Transverse colon (tissue), 4 donors: ENCODE results near the gene SMARCD1. TPM values are rescaled to one million over a fixed set of nuclear protein-coding genes. Genes with fewer than 3 reads are reported as not detected.

ENCODE experiments used
- DNase-seq: peaks from one replicate; pipeline ENCODE4 v3.0.0-alpha.2; 2019
- H3K27ac ChIP-seq, 4 donors: fragments of 200-600 bp; sonication (generic); 2 replicates each; pipeline ENCODE4 v1.5.1; 2016 to 2018; ENCODE audit warnings: inconsistent platforms in 4 of 4
- H3K27me3 ChIP-seq: fragments of 200-600 bp; sonication (generic); 2 replicates; pipeline ENCODE4 v1.5.1; 2017; ENCODE audit warnings: inconsistent platforms
- H3K36me3 ChIP-seq, 4 donors: fragments of 200-600 bp; sonication (generic); 2 replicates each; pipeline ENCODE4 v1.5.1; 2017 to 2019; ENCODE audit warnings: inconsistent platforms in 4 of 4
- H3K4me1 ChIP-seq, 4 donors: fragments of 200-600 bp; sonication (generic); 2 replicates each; pipeline ENCODE4 v1.5.1; 2017 to 2020; ENCODE audit warnings: inconsistent platforms in 4 of 4
- H3K4me3 ChIP-seq, 4 donors: fragments of 200-600 bp; sonication (generic); 1 replicate in 1 of 4; 2 replicates in 3 of 4; pipeline versions ENCODE4 v1.5.1 to v1.6.1; 2017 to 2019; ENCODE audit warnings: inconsistent platforms in 4 of 4
- H3K9me3 ChIP-seq, 2 donors: fragments of 200-600 bp; sonication (generic); 2 replicates each; pipeline ENCODE4 v1.5.1; 2017 to 2019; ENCODE audit warnings: inconsistent platforms in 2 of 2
- EP300 ChIP-seq: sonication (generic); formaldehyde crosslinking; IDR thresholded peaks from one replicate; pipeline ENCODE4 v1.6.1; 2017; ENCODE audit warnings: antibody characterized with exemption, low read depth
- POLR2A ChIP-seq: fragments of 450-650 bp; IDR thresholded peaks from one replicate; pipeline ENCODE4 v1.6.1; 2016; ENCODE audit warnings: antibody characterized with exemption, mild to moderate bottlenecking, moderate library complexity
- POLR2AphosphoS5 ChIP-seq, 3 donors: sonication (generic); formaldehyde crosslinking; IDR thresholded peaks; one replicate each; pipeline ENCODE4 v1.6.1; 2016; ENCODE audit warnings: antibody characterized with exemption in 3 of 3
- WGBS, 2 donors: methylation state at CpG; one replicate each; pipeline ENCODE4 v1.1.5; 2018; ENCODE audit warnings: low coverage in 1 of 2; 5-methylcytosine and 5-hydroxymethylcytosine counted together
- in situ Hi-C, 4 donors: fragments of 200-750 bp; cut with MboI; loops; one replicate each; pipeline versions ENCODE4 v1.15.0 to v1.15.1; 2017; ENCODE audit warnings: low sequenced_read_pairs in 3 of 4, low pct_ligation_motif_present in 1 of 4, low pct_unique_long_range_greater_than_20kb in 1 of 4
- intact Hi-C: fragments of 100-400 bp; cut with DNase I; formaldehyde crosslinking; loops from one replicate; pipeline ENCODE4 v1.15.1; 2023; ENCODE audit warnings: low total_unique reads
- total RNA-seq, 4 donors: library from RNA; depleted of rRNA; stranded (reverse); fragments of >200 nt; gene quantifications; one replicate each; pipeline ENCODE4 v1.1.0, GENCODE V29; 2016
- TF ChIP-seq, protein P1 (sequence below), 5 experiments: fragments of 200-600 bp in 3 of 5; fragments of 450-650 bp in 2 of 5; sonication (generic) in 3 of 5; IDR thresholded peaks; 1 replicate in 2 of 5; 2 replicates in 3 of 5; pipeline ENCODE4 v1.5.1; 2016 to 2017; ENCODE audit warnings: antibody characterized with exemption in 5 of 5, inconsistent platforms in 3 of 5, mild to moderate bottlenecking in 2 of 5, moderate library complexity in 1 of 5

The SMARCD1 gene
- total RNA-seq, 4 donors from 2014 or later, result 23.7 to 52.4 (median 40.4) TPM

DNA sequence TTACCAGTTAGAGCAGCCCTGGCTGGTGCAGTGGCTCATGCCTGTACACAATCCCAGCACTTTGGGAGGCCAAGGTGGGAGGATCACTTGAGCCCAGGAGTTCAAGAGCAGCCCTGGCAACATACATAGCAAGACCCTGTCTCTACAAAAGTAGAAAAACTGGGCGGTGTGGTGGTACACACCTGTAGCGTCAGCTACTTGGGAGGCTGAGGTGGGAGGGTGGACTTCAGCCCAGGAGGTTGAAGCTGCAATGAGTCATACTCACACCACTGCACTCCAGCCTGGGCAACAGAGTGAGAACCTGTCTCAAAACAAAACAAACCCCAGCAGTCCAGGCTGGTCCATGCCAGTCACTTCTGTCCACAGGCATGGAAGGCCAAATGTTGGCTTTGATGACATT, 34.2 kb downstream of the SMARCD1 start:
- H3K36me3 ChIP-seq, result peaks cover 0 to 25% (median 7%) of the 10 kb centered on the region in 4 donors
- no peaks in the 10 kb centered on the region for H3K9me3 ChIP-seq
- H3K27ac ChIP-seq, result no peak overlapping the region
- in situ Hi-C loops (loop anchor here in 1 of 4 donors (10.0 kb wide), 1 partner anchor 45 kb away; the partner anchor contains the start of gene CERS5), intact Hi-C loops (no loop called here)
- 94% methylated on average over 2 of the region's 2 CpGs; no CpG with 5 or more reads in 1 of the 2 donors for WGBS, 2 donors
- DNase-seq, result no peak
- H3K4me3 ChIP-seq, result no peak overlapping the region
- peaks cover 7 to 50% (median 15%) of the 10 kb centered on the region in 4 donors for H3K4me1 ChIP-seq
- no peaks in the 10 kb centered on the region for H3K27me3 ChIP-seq
- no peak for TF ChIP-seq POLR2A
- no peak for TF ChIP-seq EP300
- no peak for TF ChIP-seq POLR2AphosphoS5 (IDR thresholded peaks at IDR 0.05)
- TF ChIP-seq, protein P1, sequence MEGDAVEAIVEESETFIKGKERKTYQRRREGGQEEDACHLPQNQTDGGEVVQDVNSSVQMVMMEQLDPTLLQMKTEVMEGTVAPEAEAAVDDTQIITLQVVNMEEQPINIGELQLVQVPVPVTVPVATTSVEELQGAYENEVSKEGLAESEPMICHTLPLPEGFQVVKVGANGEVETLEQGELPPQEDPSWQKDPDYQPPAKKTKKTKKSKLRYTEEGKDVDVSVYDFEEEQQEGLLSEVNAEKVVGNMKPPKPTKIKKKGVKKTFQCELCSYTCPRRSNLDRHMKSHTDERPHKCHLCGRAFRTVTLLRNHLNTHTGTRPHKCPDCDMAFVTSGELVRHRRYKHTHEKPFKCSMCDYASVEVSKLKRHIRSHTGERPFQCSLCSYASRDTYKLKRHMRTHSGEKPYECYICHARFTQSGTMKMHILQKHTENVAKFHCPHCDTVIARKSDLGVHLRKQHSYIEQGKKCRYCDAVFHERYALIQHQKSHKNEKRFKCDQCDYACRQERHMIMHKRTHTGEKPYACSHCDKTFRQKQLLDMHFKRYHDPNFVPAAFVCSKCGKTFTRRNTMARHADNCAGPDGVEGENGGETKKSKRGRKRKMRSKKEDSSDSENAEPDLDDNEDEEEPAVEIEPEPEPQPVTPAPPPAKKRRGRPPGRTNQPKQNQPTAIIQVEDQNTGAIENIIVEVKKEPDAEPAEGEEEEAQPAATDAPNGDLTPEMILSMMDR (IDR thresholded peaks at IDR 0.05), result no peak

DNA sequence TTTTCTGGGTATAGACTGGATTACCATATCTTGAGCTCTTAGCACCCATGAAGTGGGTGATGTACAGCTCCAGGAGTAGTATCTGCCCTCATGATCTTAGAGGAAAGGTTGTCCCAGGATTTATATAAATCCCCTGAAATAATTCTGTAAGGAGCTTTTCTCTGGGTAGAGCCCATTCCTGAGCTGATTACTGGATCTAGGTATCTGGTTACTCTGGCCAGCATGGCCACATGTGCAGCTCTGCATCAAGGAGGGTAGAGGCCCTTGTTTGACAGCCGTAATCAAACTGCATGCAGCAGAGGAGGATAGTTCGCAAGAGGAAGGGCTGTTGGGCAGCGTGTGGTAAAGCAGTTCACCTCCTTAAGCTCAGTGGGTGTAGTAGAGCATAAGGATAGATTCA, 35.4 kb downstream of the SMARCD1 start:
- WGBS, 2 donors, result 87 to 93% methylated on average over 2 to 3 of the region's 3 CpGs
- Histone ChIP-seq H3K27ac (no peak overlapping the region), H3K27me3 (no peaks in the 10 kb centered on the region), H3K36me3 (peaks cover 0 to 25% (median 7%) of the 10 kb centered on the region in 4 donors), H3K9me3 (no peaks in the 10 kb centered on the region), H3K4me1 (peaks cover 6 to 48% (median 14%) of the 10 kb centered on the region in 4 donors), H3K4me3 (no peak overlapping the region)
- TF ChIP-seq POLR2AphosphoS5 (IDR thresholded peaks at IDR 0.05), result no peak
- TF ChIP-seq, protein P1 (IDR thresholded peaks at IDR 0.05), result no peak
- no peak for TF ChIP-seq POLR2A
- TF ChIP-seq EP300, result no peak
- intact Hi-C loops, result no loop called here
- no peak for DNase-seq
- in situ Hi-C loops, result no loop called here

DNA sequence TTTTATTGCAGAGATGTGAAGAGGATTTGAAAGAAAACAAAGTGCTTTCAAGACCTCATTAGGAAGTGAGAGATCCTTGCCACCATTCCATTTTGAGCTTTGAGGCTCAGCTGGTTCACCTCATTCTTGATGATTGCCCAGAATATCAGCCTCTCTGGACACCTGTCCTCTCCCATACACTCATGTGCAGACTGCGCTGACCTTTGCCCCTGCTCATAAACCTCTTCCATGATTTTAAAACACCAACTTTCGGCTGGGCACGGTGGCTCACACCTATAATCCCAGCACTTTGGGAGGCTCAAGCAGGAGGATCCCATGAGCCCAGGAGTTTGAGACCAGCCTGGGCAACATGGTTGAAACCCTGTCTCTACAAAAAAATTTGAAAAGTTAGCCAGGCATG, 35.8 kb downstream of the SMARCD1 start:
- Histone ChIP-seq H3K4me3 (no peak overlapping the region), H3K27me3 (no peaks in the 10 kb centered on the region), H3K27ac (peak overlapping the region; percentile 5 to 43 (median 24)), H3K36me3 (peaks cover 0 to 25% (median 7%) of the 10 kb centered on the region in 4 donors), H3K4me1 (peaks cover 6 to 48% (median 14%) of the 10 kb centered on the region in 4 donors), H3K9me3 (no peaks in the 10 kb centered on the region)
- 50% methylated on average over 3 of the region's 3 CpGs; no CpG with 5 or more reads in 1 of the 2 donors for WGBS, 2 donors
- DNase-seq, result no peak
- TF ChIP-seq POLR2AphosphoS5 (IDR thresholded peaks at IDR 0.05) (no peak), POLR2A (no peak), EP300 (no peak)
- TF ChIP-seq, protein P1 (IDR thresholded peaks at IDR 0.05), result no peak
- intact Hi-C loops (no loop called here), in situ Hi-C loops (no loop called here)

DNA sequence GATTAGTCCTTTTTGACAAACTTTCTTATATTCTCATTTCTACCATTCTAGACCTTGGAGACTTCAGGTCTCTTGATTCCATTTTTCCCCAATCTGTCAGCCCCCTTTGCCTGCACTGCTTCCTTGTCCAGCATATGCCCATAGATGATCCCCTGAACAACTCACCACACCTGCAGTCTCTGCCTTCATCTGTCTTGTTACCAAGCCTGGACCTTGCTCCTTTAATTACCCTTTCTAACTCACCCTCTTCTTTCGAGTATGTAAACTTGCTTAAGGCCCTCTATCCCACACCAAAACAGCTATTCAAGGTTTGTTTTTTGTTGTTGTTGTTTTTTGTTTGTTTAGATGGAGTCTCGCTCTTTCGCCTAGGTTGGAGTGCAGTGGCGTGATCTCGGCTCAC, 36.5 kb downstream of the SMARCD1 start:
- Histone ChIP-seq H3K4me3 (no peak overlapping the region), H3K4me1 (peaks cover 6 to 46% (median 14%) of the 10 kb centered on the region in 4 donors), H3K36me3 (peaks cover 0 to 25% (median 7%) of the 10 kb centered on the region in 4 donors), H3K27ac (peak overlapping the region; percentile 5 to 43 (median 24)), H3K27me3 (no peaks in the 10 kb centered on the region), H3K9me3 (no peaks in the 10 kb centered on the region)
- in situ Hi-C loops, result no loop called here
- TF ChIP-seq, protein P1 (IDR thresholded peaks at IDR 0.05), result no peak
- TF ChIP-seq POLR2A (no peak), POLR2AphosphoS5 (IDR thresholded peaks at IDR 0.05) (no peak), EP300 (no peak)
- no peak for DNase-seq
- intact Hi-C loops, result no loop called here
- WGBS, 2 donors, result 67 to 81% methylated on average over 4 to 5 of the region's 5 CpGs
